PC-3 (cell line): ENCODE data around the gene ADPRHL1. TPM values are rescaled to one million over a fixed set of nuclear protein-coding genes. Genes with fewer than 3 reads are reported as not detected.
"Not testable (repeated sequence)": the region's sequence is repeated elsewhere in the genome, so short reads cannot be mapped to it uniquely, and the experiment has no call there.

Experiments used
- ATAC-seq: fragments of 200-7000 bp; cut with Tn5 transposase; 2 replicates; pipeline ENCODE4 v1.9.1; 2020; ENCODE audit warnings: mild to moderate bottlenecking, moderate library complexity
- BruUV-seq: library from RNA; stranded (reverse); fragments of 400-500 nt; replicated peaks from 2 replicates; lab custom pipeline; 2021; lab: Mats Ljungman, UMichigan
- CTCF ChIA-PET: fragments of 300-600 bp; sonication (Branson Sonifier 250); formaldehyde crosslinking; loops from one replicate; lab custom pipeline; 2022; ENCODE audit warnings: antibody characterized with exemption; lab: Charles Lee
- POLR2A ChIA-PET: fragments of 300-600 bp; sonication (Branson Sonifier 250); formaldehyde crosslinking; loops from one replicate; lab custom pipeline; 2022; ENCODE audit warnings: antibody characterized with exemption; ENCODE audit not compliant: unreplicated experiment; lab: Charles Lee
- DNase-seq: peaks from one replicate; pipeline ENCODE4 v3.0.0-alpha.2; 2015
- H2AFZ ChIP-seq: fragments of 300-600 bp; sonication (generic); 2 replicates; pipeline ENCODE4 v1.6.0; 2016; ENCODE audit warnings: antibody characterized with exemption, low read length
- H3F3A ChIP-seq: fragments of 300-600 bp; sonication (generic); one replicate; pipeline ENCODE4 v1.6.0; 2017; ENCODE audit warnings: antibody characterized with exemption, low read length, control low read depth, mild to moderate bottlenecking; ENCODE audit not compliant: unreplicated experiment
- H3K27ac ChIP-seq: fragments of 300-600 bp; sonication (generic); 2 replicates; pipeline ENCODE4 v1.5.1; 2016; ENCODE audit warnings: mild to moderate bottlenecking, low read length
- H3K27me3 ChIP-seq: fragments of 300-600 bp; sonication (generic); 2 replicates; pipeline ENCODE4 v1.6.1; 2016; ENCODE audit warnings: low read length, mixed read lengths
- H3K36me3 ChIP-seq: fragments of 300-600 bp; sonication (generic); 2 replicates; pipeline ENCODE4 v1.6.1; 2016; ENCODE audit warnings: low read depth, mixed run types, low read length, mixed read lengths
- H3K4me1 ChIP-seq: fragments of 300-600 bp; sonication (generic); 2 replicates; pipeline ENCODE4 v1.5.1; 2016; ENCODE audit warnings: low read length; ENCODE audit not compliant: insufficient read depth
- H3K4me2 ChIP-seq: fragments of 300-600 bp; sonication (generic); 2 replicates; pipeline ENCODE4 v1.6.0; 2016; ENCODE audit warnings: low read length
- H3K4me3 ChIP-seq: fragments of 300-600 bp; sonication (generic); 2 replicates; pipeline ENCODE4 v1.5.1; 2016; ENCODE audit warnings: mild to moderate bottlenecking, low read length, mixed read lengths
- H3K79me2 ChIP-seq: fragments of 300-600 bp; sonication (generic); 2 replicates; pipeline ENCODE4 v1.6.1; 2017; ENCODE audit warnings: low read length, mixed read lengths
- H3K9ac ChIP-seq: fragments of 300-600 bp; sonication (generic); 2 replicates; pipeline ENCODE4 v1.6.0; 2016; ENCODE audit warnings: mild to moderate bottlenecking, low read length
- H3K9me2 ChIP-seq: fragments of 300-600 bp; sonication (generic); replicated peaks from 2 replicates; pipeline ENCODE4 v1.6.1; 2016; ENCODE audit warnings: mixed run types, low read length, mixed read lengths
- H3K9me3 ChIP-seq: fragments of 300-600 bp; sonication (generic); 2 replicates; pipeline ENCODE4 v1.6.1; 2016; ENCODE audit warnings: low read length, mixed read lengths
- H4K20me1 ChIP-seq: fragments of 300-600 bp; sonication (generic); 2 replicates; pipeline ENCODE4 v1.6.1; 2016; ENCODE audit warnings: low read length, mixed read lengths
- CTCF ChIP-seq: fragments of 300-600 bp; sonication (generic); conservative IDR thresholded peaks from 2 replicates; pipeline ENCODE4 v1.5.1; 2017; ENCODE audit warnings: antibody characterized with exemption, low read depth, mild to moderate bottlenecking, low read length
- EZH2 ChIP-seq: fragments of 300-600 bp; sonication (generic); IDR thresholded peaks from one replicate; pipeline ENCODE4 v1.6.1; 2017; ENCODE audit warnings: antibody characterized with exemption, mild to moderate bottlenecking, low read length; ENCODE audit not compliant: unreplicated experiment
- EZH2phosphoT487 ChIP-seq: fragments of 300-600 bp; sonication (generic); IDR thresholded peaks from 2 replicates; pipeline ENCODE4 v1.6.1; 2018; ENCODE audit warnings: mild to moderate bottlenecking, antibody characterized with exemption, low read length, borderline replicate concordance
- intact Hi-C: fragments of 100-400 bp; cut with micrococcal nuclease; formaldehyde crosslinking; loops from 2 replicates; pipeline ENCODE4 v1.9.0; 2023
- total RNA-seq: library from RNA; depleted of rRNA; stranded (reverse); fragments of >200 nt; gene quantifications from 2 replicates; pipeline ENCODE4 v1.2.3, GENCODE V29; 2014

Gene ADPRHL1
- total RNA-seq, 1 experiment from 2014 or later, result 10.3 TPM

GRCh38 chr13:113371061-113371460 lies 82.2 kb downstream of the ADPRHL1 start:
- Histone ChIP-seq H3F3A (no peaks in the 10 kb centered on the region), H3K4me2 (no peak overlapping the region), H3K27ac (no peak overlapping the region), H3K36me3 (no peaks in the 10 kb centered on the region), H3K9me2 (no peaks in the 10 kb centered on the region), H4K20me1 (no peaks in the 10 kb centered on the region), H3K79me2 (no peaks in the 10 kb centered on the region), H3K9me3 (no peaks in the 10 kb centered on the region), H3K4me1 (no peaks in the 10 kb centered on the region), H3K4me3 (no peak overlapping the region), H3K9ac (no peak overlapping the region), H3K27me3 (no peaks in the 10 kb centered on the region), H2AFZ (no peak overlapping the region)
- intact Hi-C loops, result no loop called here
- POLR2A ChIA-PET, result no interaction called here
- no TSS peak for BruUV-seq
- DNase-seq (no peak), ATAC-seq (no peak)
- CTCF ChIA-PET, result no interaction called here
- TF ChIP-seq EZH2phosphoT487 (no peak), EZH2 (no peak), CTCF (no peak)

GRCh38 chr13:113369881-113370280 lies 83.4 kb downstream of the ADPRHL1 start:
- no peak overlapping the region for H3K9ac ChIP-seq
- no peak overlapping the region for H3K27ac ChIP-seq
- no peaks in the 10 kb centered on the region for H3K79me2 ChIP-seq
- TF ChIP-seq CTCF (no peak), EZH2 (no peak), EZH2phosphoT487 (no peak)
- H3K9me3 ChIP-seq, result no peaks in the 10 kb centered on the region
- ATAC-seq (no peak), DNase-seq (no peak)
- ChIA-PET POLR2A (no interaction called here), CTCF (no interaction called here)
- H3K4me3 ChIP-seq, result no peak overlapping the region
- intact Hi-C loops, result no loop called here
- no TSS peak for BruUV-seq
- H3F3A ChIP-seq, result no peaks in the 10 kb centered on the region
- no peak overlapping the region for H2AFZ ChIP-seq
- no peaks in the 10 kb centered on the region for H3K9me2 ChIP-seq
- no peak overlapping the region for H3K4me2 ChIP-seq
- no peaks in the 10 kb centered on the region for H3K27me3 ChIP-seq
- no peaks in the 10 kb centered on the region for H4K20me1 ChIP-seq
- no peaks in the 10 kb centered on the region for H3K4me1 ChIP-seq
- no peaks in the 10 kb centered on the region for H3K36me3 ChIP-seq

GRCh38 chr13:113369189-113369588 lies 84.1 kb downstream of the ADPRHL1 start:
- Histone ChIP-seq H4K20me1 (no peaks in the 10 kb centered on the region), H3K4me3 (no peak overlapping the region), H2AFZ (no peak overlapping the region), H3K9me3 (no peaks in the 10 kb centered on the region), H3K36me3 (no peaks in the 10 kb centered on the region), H3F3A (no peaks in the 10 kb centered on the region), H3K79me2 (no peaks in the 10 kb centered on the region), H3K4me1 (no peaks in the 10 kb centered on the region), H3K9ac (no peak overlapping the region), H3K27ac (no peak overlapping the region), H3K27me3 (no peaks in the 10 kb centered on the region), H3K4me2 (no peak overlapping the region), H3K9me2 (no peaks in the 10 kb centered on the region)
- POLR2A ChIA-PET, result no interaction called here
- BruUV-seq, result no TSS peak
- ATAC-seq (no peak), DNase-seq (no peak)
- no peak for TF ChIP-seq CTCF
- no peak for TF ChIP-seq EZH2
- TF ChIP-seq EZH2phosphoT487, result no peak
- CTCF ChIA-PET, result no interaction called here
- intact Hi-C loops, result no loop called here

GRCh38 chr13:113368353-113368752 lies 84.9 kb downstream of the ADPRHL1 start:
- CTCF ChIA-PET, H3K4me1 ChIP-seq, POLR2A ChIA-PET, BruUV-seq, DNase-seq, H3K9me2 ChIP-seq, H3K36me3 ChIP-seq, ATAC-seq, H3K4me3 ChIP-seq, H3F3A ChIP-seq, H3K27me3 ChIP-seq, intact Hi-C loops, H2AFZ ChIP-seq, H3K9me3 ChIP-seq, H3K4me2 ChIP-seq, H3K27ac ChIP-seq, H3K79me2 ChIP-seq, H3K9ac ChIP-seq, H4K20me1 ChIP-seq: not testable (repeated sequence)
